Measurements from ENCODE around the gene RABGAP1.
A peak's percentile ranks its signal among the peaks of the same experiment; 100 is the strongest.

RABGAP1 gene

GRCh38 chr9:123109540-123110279 is 168.9 kb downstream of the RABGAP1 start:
- Histone ChIP-seq H3K4me3 (ENCODE audit: low read length) (no peak overlapping the region), H3F3A (ENCODE audit: insufficient read depth, low read length) (peaks cover 30% of the 10 kb centered on the region), H3K4me2 (ENCODE audit: low read depth, low read length) (no peak overlapping the region), H3K27me3 (replicated peaks; ENCODE audit: insufficient read depth, low read length) (no peaks in the 10 kb centered on the region), H3K36me3 (replicated peaks; ENCODE audit: insufficient read depth, low read length) (no peaks in the 10 kb centered on the region), H3K27ac (ENCODE audit: low read length) (no peak overlapping the region), H3K4me1 (ENCODE audit: low read length) (peaks cover 33% of the 10 kb centered on the region), H3K9me2 (replicated peaks; ENCODE audit: insufficient read depth, low read length) (no peaks in the 10 kb centered on the region), H3K9ac (ENCODE audit: low read length) (no peak overlapping the region), H3K79me2 (ENCODE audit: low read length) (peaks cover 12% of the 10 kb centered on the region), H4K20me1 (ENCODE audit: insufficient read depth, low read length) (no peaks in the 10 kb centered on the region), H3K9me3 (replicated peaks; ENCODE audit: insufficient read depth, low read length) (no peaks in the 10 kb centered on the region), H2AFZ (ENCODE audit: low read length) (no peak overlapping the region)
- no peak for DNase-seq
- TF ChIP-seq EZH2 (optimal IDR thresholded peaks at IDR 0.05; ENCODE audit: low read depth, low read length): no peak
- no peak for TF ChIP-seq CTCF (IDR thresholded peaks at IDR 0.05; ENCODE audit: low read length)

- Histone ChIP-seq H3K9me2 (replicated peaks; ENCODE audit: insufficient read depth, low read length) (no peaks in the 10 kb centered on the region), H3K9me3 (replicated peaks; ENCODE audit: insufficient read depth, low read length) (no peaks in the 10 kb centered on the region), H3K4me2 (ENCODE audit: low read depth, low read length) (peak overlapping the region; percentile 83), H3K27me3 (replicated peaks; ENCODE audit: insufficient read depth, low read length) (no peaks in the 10 kb centered on the region), H3K79me2 (ENCODE audit: low read length) (peaks cover 12% of the 10 kb centered on the region), H3F3A (ENCODE audit: insufficient read depth, low read length) (peaks cover 30% of the 10 kb centered on the region), H3K9ac (ENCODE audit: low read length) (peak overlapping the region; percentile 63), H3K36me3 (replicated peaks; ENCODE audit: insufficient read depth, low read length) (no peaks in the 10 kb centered on the region), H2AFZ (ENCODE audit: low read length) (peak overlapping the region; percentile 39), H3K27ac (ENCODE audit: low read length) (peak overlapping the region; percentile 91), H4K20me1 (ENCODE audit: insufficient read depth, low read length) (no peaks in the 10 kb centered on the region), H3K4me1 (ENCODE audit: low read length) (peaks cover 33% of the 10 kb centered on the region), H3K4me3 (ENCODE audit: low read length) (peak overlapping the region; percentile 11; the same call in 1 of the 2 replicates)
- peak; percentile 77 for DNase-seq
- TF ChIP-seq CTCF (IDR thresholded peaks at IDR 0.05; ENCODE audit: low read length): no peak
- TF ChIP-seq EZH2phosphoT487 (IDR thresholded peaks at IDR 0.05; ENCODE audit: low read length): no peak
- no peak for TF ChIP-seq EZH2 (optimal IDR thresholded peaks at IDR 0.05; ENCODE audit: low read depth, low read length)
Measured at GRCh38 chr9:123111427-123112014, 170.7 kb downstream of the RABGAP1 start.

GRCh38 chr9:123112015-123112975 is 171.5 kb downstream of the RABGAP1 start:
- no peaks in the 10 kb centered on the region for H3K9me2 ChIP-seq (replicated peaks; ENCODE audit: insufficient read depth, low read length)
- DNase-seq: peak; percentile 95
- H3F3A ChIP-seq (ENCODE audit: insufficient read depth, low read length): peaks cover 30% of the 10 kb centered on the region
- H3K27ac ChIP-seq (ENCODE audit: low read length): peak overlapping the region; percentile 91
- peaks cover 12% of the 10 kb centered on the region for H3K79me2 ChIP-seq (ENCODE audit: low read length)
- no peaks in the 10 kb centered on the region for H3K36me3 ChIP-seq (replicated peaks; ENCODE audit: insufficient read depth, low read length)
- H2AFZ ChIP-seq (ENCODE audit: low read length): peak overlapping the region; percentile 43
- no peaks in the 10 kb centered on the region for H4K20me1 ChIP-seq (ENCODE audit: insufficient read depth, low read length)
- no peaks in the 10 kb centered on the region for H3K27me3 ChIP-seq (replicated peaks; ENCODE audit: insufficient read depth, low read length)
- TF ChIP-seq EZH2phosphoT487 (IDR thresholded peaks at IDR 0.05; ENCODE audit: low read length) (no peak), CTCF (IDR thresholded peaks at IDR 0.05; ENCODE audit: low read length) (no peak), EZH2 (optimal IDR thresholded peaks at IDR 0.05; ENCODE audit: low read depth, low read length) (no peak)
- peak overlapping the region; percentile 83 for H3K4me2 ChIP-seq (ENCODE audit: low read depth, low read length)
- no peaks in the 10 kb centered on the region for H3K9me3 ChIP-seq (replicated peaks; ENCODE audit: insufficient read depth, low read length)
- H3K4me3 ChIP-seq (ENCODE audit: low read length): peak overlapping the region; percentile 16
- H3K4me1 ChIP-seq (ENCODE audit: low read length): peaks cover 33% of the 10 kb centered on the region
- peak overlapping the region; percentile 63 for H3K9ac ChIP-seq (ENCODE audit: low read length)
